Mesothelial cell of epicardium (in vitro differentiated cells): Measurements from ENCODE around the gene NEU4. TPM values are rescaled to one million over a fixed set of nuclear protein-coding genes. Genes with fewer than 3 reads are reported as not detected.

Experiments
- DNase-seq, 2 experiments: peaks; one replicate each; pipeline ENCODE4 v3.0.0; 2021; ENCODE audit warnings: low spot score in 2 of 2; ENCODE audit not compliant: unreplicated experiment in 2 of 2
- H3K27ac Mint-ChIP-seq: 2 replicates; pipeline ENCODE4 v1.8.0; 2021; ENCODE audit warnings: mixed read lengths
- H3K27me3 Mint-ChIP-seq: 2 replicates; pipeline ENCODE4 v1.8.0; 2021; ENCODE audit warnings: low read depth, mixed read lengths
- H3K36me3 Mint-ChIP-seq: 2 replicates; pipeline ENCODE4 v1.8.0; 2021; ENCODE audit warnings: mixed read lengths
- H3K4me1 Mint-ChIP-seq: 2 replicates; pipeline ENCODE4 v1.8.0; 2021; ENCODE audit warnings: mixed read lengths
- H3K4me3 Mint-ChIP-seq: 2 replicates; pipeline ENCODE4 v1.8.0; 2021; ENCODE audit warnings: mild to moderate bottlenecking, moderate library complexity, mixed read lengths
- H3K9me3 Mint-ChIP-seq: 2 replicates; pipeline ENCODE4 v1.8.0; 2021; ENCODE audit warnings: mixed read lengths
- CTCF ChIP-seq: fragments of 200-600 bp; sonication (generic); IDR thresholded peaks from one replicate; pipeline ENCODE4 v1.5.0; 2021; ENCODE audit warnings: antibody characterized with exemption; ENCODE audit not compliant: unreplicated experiment
- total RNA-seq: library from RNA; stranded (reverse); gene quantifications from 3 replicates; pipeline ENCODE4 v1.2.1, GENCODE V29; 2021

Gene NEU4
- total RNA-seq, 1 donor from 2014 or later = 0.87 TPM

DNA sequence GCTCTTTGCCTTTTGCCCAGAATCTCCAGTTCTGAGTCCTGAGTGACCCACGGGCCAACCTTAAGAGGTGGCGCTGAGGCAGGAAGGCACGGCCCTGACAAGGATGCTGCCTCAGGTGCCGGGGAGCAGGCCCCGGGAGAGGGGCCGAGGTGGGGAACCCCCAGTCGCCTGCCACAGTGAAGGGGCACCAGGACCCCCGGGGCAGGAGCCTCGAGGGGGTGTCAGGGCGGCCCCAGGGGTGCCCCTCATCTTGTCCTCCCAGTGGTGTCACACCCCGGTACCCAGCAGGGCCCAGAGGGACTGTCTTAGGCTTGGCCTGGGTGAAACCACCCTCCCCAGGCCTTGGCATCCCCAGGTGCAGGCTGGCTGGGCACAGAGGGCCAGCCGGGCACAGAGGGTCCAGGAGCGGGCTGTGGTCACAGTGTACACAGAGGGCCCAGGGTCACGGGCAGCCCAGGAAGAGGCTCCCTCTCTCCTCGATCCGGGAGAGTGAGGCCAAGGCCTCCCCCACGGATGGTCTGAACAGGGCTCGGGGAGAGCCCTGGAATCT, 48.7 kb downstream of the NEU4 start:
- no peaks in the 10 kb centered on the region for H3K27me3 Mint-ChIP-seq
- H3K36me3 Mint-ChIP-seq = no peaks in the 10 kb centered on the region
- DNase-seq = peak in 1 of 2 experiments; percentile 16
- H3K4me3 Mint-ChIP-seq = no peak overlapping the region
- TF ChIP-seq CTCF = no peak
- H3K9me3 Mint-ChIP-seq = no peaks in the 10 kb centered on the region
- peaks cover 8% of the 10 kb centered on the region for H3K4me1 Mint-ChIP-seq
- H3K27ac Mint-ChIP-seq = no peak overlapping the region

DNA sequence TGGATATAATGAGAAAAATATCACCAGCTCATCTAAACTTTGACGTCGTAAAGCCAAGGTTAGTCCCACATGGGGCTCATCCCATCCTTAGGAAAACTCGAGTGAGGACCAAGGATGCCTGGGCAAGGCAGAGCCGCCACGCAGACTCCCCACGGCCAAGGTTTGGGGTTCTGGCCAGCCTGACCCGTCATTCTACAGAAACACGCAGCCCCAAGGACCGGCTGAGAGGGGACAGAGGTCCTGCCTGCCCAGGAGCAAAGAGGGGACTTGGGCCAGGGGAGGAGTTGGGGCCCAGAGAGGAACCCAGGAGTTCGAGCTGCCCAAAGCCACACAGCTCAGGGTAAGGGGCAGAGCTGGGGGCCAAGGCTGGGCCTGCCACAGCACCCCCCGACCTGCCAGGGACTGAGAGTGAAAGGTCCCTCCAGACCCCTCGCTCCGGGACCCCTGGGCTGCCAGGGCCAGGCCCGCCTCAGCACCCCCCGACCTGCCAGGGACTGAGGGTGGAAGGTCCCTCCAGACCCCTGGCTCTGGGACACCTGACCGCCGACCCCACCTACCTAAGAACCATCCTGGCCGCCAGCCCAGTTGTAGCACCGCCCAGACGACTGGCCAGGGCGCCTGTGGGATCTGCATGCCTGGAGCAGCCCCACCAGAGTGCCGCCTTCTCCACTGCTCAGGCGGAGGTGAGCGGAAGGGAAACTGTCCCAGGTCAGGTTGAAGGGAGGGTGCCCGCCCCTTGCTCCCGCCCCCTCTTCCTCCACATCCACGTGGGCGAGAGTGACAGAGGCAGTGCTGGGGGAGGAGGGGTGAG, 49.4 kb downstream of the NEU4 start, which contains the start of gene PDCD1:
TSS of gene PDCD1 (minus strand) at position 689 of the 811 bp plus-strand sequence. CDS start at position 633, 56 bp downstream.
- no peak within 1 kb of the TSS for H3K27ac Mint-ChIP-seq
- peak within 1 kb of the TSS; percentile 10 for H3K4me3 Mint-ChIP-seq
- no peak for TF ChIP-seq CTCF
- H3K9me3 Mint-ChIP-seq = no peaks in the 10 kb centered on the region
- peaks cover 8% of the 10 kb centered on the region for H3K4me1 Mint-ChIP-seq
- DNase-seq = peak in 1 of 2 experiments; percentile 23
- H3K27me3 Mint-ChIP-seq = peaks cover 4% of the 10 kb centered on the region
- H3K36me3 Mint-ChIP-seq = no peaks in the 10 kb centered on the region

GRCh38 chr2:241859017-241859435, 50.0 kb downstream of the NEU4 start:
- H3K27me3 Mint-ChIP-seq = peaks cover 4% of the 10 kb centered on the region

DNA sequence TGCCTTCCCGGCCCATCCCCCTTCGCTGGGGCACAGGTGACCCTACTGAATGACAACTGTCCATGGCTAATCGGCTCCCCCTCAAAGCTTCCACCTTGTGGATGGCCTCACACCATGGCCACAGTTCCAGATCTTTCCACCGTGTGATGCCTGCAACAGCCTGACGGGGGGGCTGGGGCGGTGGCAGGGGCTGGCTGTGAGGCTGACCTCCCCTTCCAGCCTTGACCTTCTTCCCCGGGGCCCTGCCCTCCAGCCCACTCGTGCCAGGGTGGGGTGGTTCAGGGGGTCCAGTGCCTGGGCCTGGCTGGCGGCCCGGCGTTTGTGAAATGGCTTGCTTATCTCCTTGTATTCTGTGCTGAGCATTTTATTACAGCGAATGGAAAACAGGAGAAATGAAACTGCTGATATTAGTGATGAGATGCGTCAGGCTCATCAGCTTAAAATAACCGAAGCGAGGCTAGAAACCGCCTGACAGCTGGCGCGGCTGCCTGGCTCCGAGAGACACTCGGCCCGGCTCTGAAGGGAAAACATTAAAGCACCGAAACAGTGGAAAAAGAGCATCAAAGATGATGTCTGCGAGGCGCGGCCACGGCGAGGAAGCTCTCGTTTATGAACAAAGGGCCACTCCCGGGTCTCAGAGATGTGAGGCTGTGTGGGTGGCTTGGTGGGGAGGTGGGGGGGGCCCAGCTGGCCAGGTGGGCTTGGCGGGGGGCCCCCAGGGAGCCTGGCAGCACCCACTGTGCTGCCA, 50.6 kb downstream of the NEU4 start:
- Mint-ChIP-seq H3K4me3 (peak overlapping the region; percentile 10), H3K36me3 (no peaks in the 10 kb centered on the region)
- peak in 1 of 2 experiments; percentile 13 for DNase-seq

More at GRCh38 chr2:241859017-241859435, 50.0 kb downstream of the NEU4 start:
- Mint-ChIP-seq H3K36me3 (no peaks in the 10 kb centered on the region), H3K9me3 (peaks cover under 1% of the 10 kb centered on the region), H3K4me1 (peaks cover 8% of the 10 kb centered on the region), H3K27ac (no peak overlapping the region), H3K4me3 (no peak overlapping the region)
- TF ChIP-seq CTCF = no peak
- DNase-seq = peak in 1 of 2 experiments; percentile 17

More for the DNA sequence above, 50.6 kb downstream of the NEU4 start:
- Mint-ChIP-seq H3K27ac (no peak overlapping the region), H3K27me3 (peaks cover 9% of the 10 kb centered on the region), H3K4me1 (peaks cover 8% of the 10 kb centered on the region), H3K9me3 (peaks cover 5% of the 10 kb centered on the region)
- TF ChIP-seq CTCF = no peak
